ENCODE measurements around the gene UPP2. TPM values are rescaled to one million over a fixed set of nuclear protein-coding genes. Genes with fewer than 3 reads are reported as not detected.

The UPP2 gene
- total and polyA plus RNA-seq, 2 experiments from 2014 or later: 0.70 TPM; not detected in 1

GRCh38 chr2:158066046-158066713 lies 35.5 kb upstream of the UPP2 start:
- Histone ChIP-seq H3K4me2 (no peak overlapping the region), H3K79me2 (no peaks in the 10 kb centered on the region), H4K20me1 (ENCODE audit: insufficient read depth, poor library complexity, severe bottlenecking) (no peaks in the 10 kb centered on the region), H2AFZ (no peak overlapping the region), H3K36me3 (replicated peaks; ENCODE audit: insufficient read depth, low read depth) (no peaks in the 10 kb centered on the region), H3K4me3 (no peak overlapping the region), H3K4me1 (ENCODE audit: insufficient read depth) (no peaks in the 10 kb centered on the region), H3K27ac (no peak overlapping the region), H3K9me2 (replicated peaks; ENCODE audit: insufficient read depth) (no peaks in the 10 kb centered on the region), H3K27me3 (no peaks in the 10 kb centered on the region), H3K9me3 (ENCODE audit: low read depth) (no peaks in the 10 kb centered on the region)
- WGBS (ENCODE audit: low lambda C conversion rate, missing lambda C conversion rate): 94% methylated on average over 3 of the region's 3 CpGs
- TF ChIP-seq EZH2phosphoT487 (IDR thresholded peaks at IDR 0.05; ENCODE audit: low read depth, severe bottlenecking, unreplicated experiment) (no peak), EZH2 (IDR thresholded peaks at IDR 0.05; ENCODE audit: borderline replicate concordance) (no peak)
- TF ChIP-seq, protein P1, sequence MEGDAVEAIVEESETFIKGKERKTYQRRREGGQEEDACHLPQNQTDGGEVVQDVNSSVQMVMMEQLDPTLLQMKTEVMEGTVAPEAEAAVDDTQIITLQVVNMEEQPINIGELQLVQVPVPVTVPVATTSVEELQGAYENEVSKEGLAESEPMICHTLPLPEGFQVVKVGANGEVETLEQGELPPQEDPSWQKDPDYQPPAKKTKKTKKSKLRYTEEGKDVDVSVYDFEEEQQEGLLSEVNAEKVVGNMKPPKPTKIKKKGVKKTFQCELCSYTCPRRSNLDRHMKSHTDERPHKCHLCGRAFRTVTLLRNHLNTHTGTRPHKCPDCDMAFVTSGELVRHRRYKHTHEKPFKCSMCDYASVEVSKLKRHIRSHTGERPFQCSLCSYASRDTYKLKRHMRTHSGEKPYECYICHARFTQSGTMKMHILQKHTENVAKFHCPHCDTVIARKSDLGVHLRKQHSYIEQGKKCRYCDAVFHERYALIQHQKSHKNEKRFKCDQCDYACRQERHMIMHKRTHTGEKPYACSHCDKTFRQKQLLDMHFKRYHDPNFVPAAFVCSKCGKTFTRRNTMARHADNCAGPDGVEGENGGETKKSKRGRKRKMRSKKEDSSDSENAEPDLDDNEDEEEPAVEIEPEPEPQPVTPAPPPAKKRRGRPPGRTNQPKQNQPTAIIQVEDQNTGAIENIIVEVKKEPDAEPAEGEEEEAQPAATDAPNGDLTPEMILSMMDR (IDR thresholded peaks at IDR 0.05; ENCODE audit: poor library complexity): no peak
- no peak for DNase-seq (ENCODE audit: low spot score)

- Histone ChIP-seq H3K27me3 (no peaks in the 10 kb centered on the region), H3K4me1 (ENCODE audit: insufficient read depth) (no peaks in the 10 kb centered on the region), H3K36me3 (replicated peaks; ENCODE audit: insufficient read depth, low read depth) (no peaks in the 10 kb centered on the region), H2AFZ (no peak overlapping the region), H3K4me3 (no peak overlapping the region), H3K27ac (no peak overlapping the region), H3K4me2 (no peak overlapping the region), H4K20me1 (ENCODE audit: insufficient read depth, poor library complexity, severe bottlenecking) (no peaks in the 10 kb centered on the region), H3K9me3 (ENCODE audit: low read depth) (no peaks in the 10 kb centered on the region), H3K79me2 (no peaks in the 10 kb centered on the region), H3K9me2 (replicated peaks; ENCODE audit: insufficient read depth) (no peaks in the 10 kb centered on the region)
- TF ChIP-seq EZH2phosphoT487 (IDR thresholded peaks at IDR 0.05; ENCODE audit: low read depth, severe bottlenecking, unreplicated experiment): no peak
- TF ChIP-seq, protein P1 (IDR thresholded peaks at IDR 0.05; ENCODE audit: poor library complexity): no peak
- no peak for TF ChIP-seq EZH2 (IDR thresholded peaks at IDR 0.05; ENCODE audit: borderline replicate concordance)
- DNase-seq (ENCODE audit: low spot score): no peak
- 89% methylated on average over 5 of the region's 5 CpGs for WGBS (ENCODE audit: low lambda C conversion rate, missing lambda C conversion rate)
These were observed 30.7 kb upstream of the UPP2 start for GRCh38 chr2:158071018-158071417.

DNA sequence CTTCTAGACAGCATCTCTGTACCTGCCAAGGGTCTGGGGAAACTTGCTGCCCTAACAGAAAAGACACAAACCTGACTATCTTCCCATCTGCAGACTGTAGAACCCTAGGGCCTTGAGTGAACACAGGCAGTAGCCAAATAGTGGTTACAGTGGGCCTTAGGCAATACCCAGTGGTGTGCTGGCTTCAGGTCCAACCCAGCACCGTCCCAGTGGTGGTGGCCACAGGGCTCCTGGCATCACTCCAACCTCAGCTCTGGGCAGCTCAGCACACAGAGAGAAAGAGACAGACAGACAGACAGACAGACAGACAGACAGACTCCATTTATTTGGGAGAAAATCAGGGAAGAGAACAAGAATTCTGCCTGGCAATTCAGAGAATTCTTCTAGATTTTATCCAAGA lies 29.3 kb upstream of the UPP2 start:
- H3K4me2 ChIP-seq: no peak overlapping the region

More for the DNA sequence above, 29.3 kb upstream of the UPP2 start:
- WGBS (ENCODE audit: low lambda C conversion rate, missing lambda C conversion rate): 94% methylated on average over 1 of the region's 1 CpG
- no peak for TF ChIP-seq EZH2 (IDR thresholded peaks at IDR 0.05; ENCODE audit: borderline replicate concordance)
- TF ChIP-seq, protein P1 (IDR thresholded peaks at IDR 0.05; ENCODE audit: poor library complexity): no peak
- TF ChIP-seq EZH2phosphoT487 (IDR thresholded peaks at IDR 0.05; ENCODE audit: low read depth, severe bottlenecking, unreplicated experiment): no peak
- H3K4me1 ChIP-seq (ENCODE audit: insufficient read depth): no peaks in the 10 kb centered on the region
- no peak for DNase-seq (ENCODE audit: low spot score)
- H3K27me3 ChIP-seq: no peaks in the 10 kb centered on the region
- H3K9me3 ChIP-seq (ENCODE audit: low read depth): peaks cover 3% of the 10 kb centered on the region
- H3K79me2 ChIP-seq: no peaks in the 10 kb centered on the region
- no peaks in the 10 kb centered on the region for H3K36me3 ChIP-seq (replicated peaks; ENCODE audit: insufficient read depth, low read depth)
- H3K9me2 ChIP-seq (replicated peaks; ENCODE audit: insufficient read depth): no peaks in the 10 kb centered on the region
- H4K20me1 ChIP-seq (ENCODE audit: insufficient read depth, poor library complexity, severe bottlenecking): no peaks in the 10 kb centered on the region
- no peak overlapping the region for H3K4me3 ChIP-seq
- no peak overlapping the region for H3K27ac ChIP-seq
- no peak overlapping the region for H2AFZ ChIP-seq

Data from hepatocyte (in vitro differentiated cells).